Choroid plexus epithelial cell (primary cell): ENCODE data around the gene TSPAN12.

Experiments
- DNase-seq: peaks from one replicate; pipeline ENCODE4 v3.0.0-alpha.2; 2010; ENCODE audit warnings: low read depth
- H3K4me3 ChIP-seq: 2 replicates; pipeline ENCODE4 v1.5.1; 2011; ENCODE audit warnings: low read depth, mild to moderate bottlenecking, control low read depth, low read length, moderate library complexity
- CTCF ChIP-seq: conservative IDR thresholded peaks from 2 replicates; pipeline ENCODE4 v1.5.1; 2011; ENCODE audit warnings: low read depth, mild to moderate bottlenecking, control low read depth, inconsistent platforms, low read length, moderate library complexity

The TSPAN12 gene

GRCh38 chr7:120794106-120794729, 63.7 kb downstream of the TSPAN12 start:
- no peak overlapping the region for H3K4me3 ChIP-seq
- DNase-seq: peak; percentile 20
- TF ChIP-seq CTCF: no peak

- no peak for TF ChIP-seq CTCF
- no peak for DNase-seq
- no peak overlapping the region for H3K4me3 ChIP-seq
Measured at GRCh38 chr7:120793213-120793936, 64.6 kb downstream of the TSPAN12 start.

- TF ChIP-seq CTCF: no peak
- DNase-seq: no peak
Measured at GRCh38 chr7:120792861-120793130, 65.1 kb downstream of the TSPAN12 start.

GRCh38 chr7:120792091-120792860, 65.7 kb downstream of the TSPAN12 start:
- DNase-seq: peak; percentile 84
- no peak overlapping the region for H3K4me3 ChIP-seq
- peak; percentile 99 for TF ChIP-seq CTCF

More at GRCh38 chr7:120792861-120793130, 65.1 kb downstream of the TSPAN12 start:
- no peak overlapping the region for H3K4me3 ChIP-seq

GRCh38 chr7:120785095-120785494, 72.8 kb downstream of the TSPAN12 start:
- H3K4me3 ChIP-seq: no peak overlapping the region
- no peak for DNase-seq
- TF ChIP-seq CTCF: no peak

GRCh38 chr7:120783721-120784120, 74.2 kb downstream of the TSPAN12 start:
- DNase-seq: no peak
- H3K4me3 ChIP-seq: no peak overlapping the region
- TF ChIP-seq CTCF: no peak
